ENCODE data around the gene SLC20A1.
A peak's percentile ranks its signal among the peaks of the same experiment; 100 is the strongest.

The SLC20A1 gene

DNA sequence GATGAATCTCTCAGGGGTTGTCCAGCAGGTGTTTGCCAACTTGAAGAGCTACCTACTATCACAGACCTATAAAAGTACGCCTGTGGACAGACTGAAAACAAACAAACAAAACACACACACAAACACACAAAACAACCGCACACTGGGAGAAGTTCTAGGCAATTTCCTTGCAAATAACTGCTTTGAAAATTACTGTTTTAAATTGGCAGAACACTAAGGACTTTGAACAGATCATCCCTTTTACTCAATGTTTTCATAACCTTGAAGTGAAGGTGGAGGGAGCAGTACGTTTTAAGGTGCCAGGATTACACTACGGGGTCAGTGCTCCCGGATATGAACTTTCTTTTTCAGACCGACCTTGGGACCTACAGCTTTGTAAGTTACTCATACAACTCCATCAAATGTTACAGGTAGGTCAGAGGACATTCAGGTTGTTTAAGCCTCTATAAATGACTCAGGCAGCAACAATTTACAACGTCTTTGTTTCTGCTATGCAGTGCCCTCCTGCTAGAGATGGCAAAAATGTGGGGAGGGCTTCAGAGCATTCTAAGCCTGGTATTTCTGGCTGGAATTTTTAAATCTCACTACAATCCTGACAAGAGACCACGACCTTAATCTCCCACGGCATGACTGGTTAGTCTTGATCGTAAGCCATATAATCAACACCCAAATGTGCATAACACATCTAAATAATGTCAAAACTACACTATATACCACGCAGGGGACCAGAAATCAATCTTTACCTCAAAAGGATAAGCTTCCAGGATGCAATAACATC is 1.4 kb upstream of the SLC20A1 start:
- no peak overlapping the region for H3K27ac ChIP-seq
- H3K9ac ChIP-seq: peak overlapping the region; percentile 99
- H3K36me3 ChIP-seq: peaks cover 22% of the 10 kb centered on the region
- H3K4me3 ChIP-seq: peak overlapping the region; percentile 98
- H3K27me3 ChIP-seq: no peaks in the 10 kb centered on the region
- H3K4me2 ChIP-seq: peak overlapping the region; percentile 97
- H4K20me1 ChIP-seq: peaks cover 27% of the 10 kb centered on the region; the same call in 1 of the 2 replicates
- peaks cover 49% of the 10 kb centered on the region for H3K4me1 ChIP-seq
- no peaks in the 10 kb centered on the region for H3K9me3 ChIP-seq
- no peak for TF ChIP-seq Cebpa-rat (IDR thresholded peaks at IDR 0.05)

DNA sequence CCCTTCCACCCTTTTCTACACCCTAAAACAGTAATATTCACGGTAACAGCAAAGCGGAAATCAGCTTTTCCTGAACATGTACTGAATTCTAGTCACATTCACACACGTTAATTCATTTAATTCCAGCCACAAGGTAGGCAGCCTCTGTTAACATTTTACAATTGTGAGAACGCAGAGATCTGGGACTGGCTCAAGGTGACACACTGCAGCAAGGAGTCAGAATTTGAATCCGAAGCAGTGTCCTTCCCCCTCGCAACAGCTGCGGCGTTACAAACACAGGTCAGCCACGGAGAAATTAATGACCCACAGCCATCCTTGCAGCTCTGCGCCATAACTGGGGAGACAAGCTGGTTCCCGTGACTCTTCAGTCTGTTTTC is 818 bp upstream of the SLC20A1 start:
- Histone ChIP-seq H3K4me2 (peak overlapping the region; percentile 97), H4K20me1 (peaks cover 33% of the 10 kb centered on the region; the same call in 1 of the 2 replicates), H3K36me3 (peaks cover 27% of the 10 kb centered on the region), H3K9me3 (no peaks in the 10 kb centered on the region), H3K27ac (no peak overlapping the region), H3K27me3 (no peaks in the 10 kb centered on the region), H3K4me3 (peak overlapping the region; percentile 98), H3K9ac (peak overlapping the region; percentile 99), H3K4me1 (peaks cover 54% of the 10 kb centered on the region)
- TF ChIP-seq Cebpa-rat (IDR thresholded peaks at IDR 0.05): no peak

DNA sequence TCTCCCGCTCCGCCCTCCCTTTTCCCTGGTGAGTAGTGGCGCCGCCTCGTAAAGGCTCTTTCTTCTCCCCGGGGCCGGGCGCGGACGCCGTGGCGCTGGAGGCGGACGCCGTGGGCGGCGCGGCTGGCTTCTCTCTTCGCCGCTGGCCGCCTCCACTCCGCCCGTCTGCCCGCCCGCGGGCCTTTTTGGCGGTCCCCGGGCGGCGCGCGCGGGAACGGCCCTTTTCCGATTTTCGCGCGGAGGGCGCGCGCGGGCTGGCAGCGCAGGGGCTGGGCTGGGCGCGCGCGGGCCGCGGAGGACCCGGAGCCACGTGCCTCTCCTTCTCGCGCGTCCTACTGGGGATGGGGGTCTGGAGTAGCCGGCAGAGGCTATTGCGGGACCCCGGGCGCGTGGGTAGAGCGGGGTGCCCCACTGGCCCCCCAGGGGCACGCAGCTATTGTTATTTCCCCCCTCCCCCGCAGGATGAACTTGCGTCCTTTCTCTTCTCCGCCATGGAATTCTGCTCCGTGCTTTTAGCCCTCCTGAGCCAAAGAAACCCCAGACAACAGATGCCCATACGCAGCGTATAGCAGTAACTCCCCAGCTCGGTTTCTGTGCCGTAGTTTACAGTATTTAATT is 472 bp downstream of the SLC20A1 start:
- H3K27ac ChIP-seq: peak overlapping the region; percentile 98
- H3K4me1 ChIP-seq: peaks cover 52% of the 10 kb centered on the region
- peak overlapping the region; percentile 99 for H3K9ac ChIP-seq
- peak overlapping the region; percentile 98 for H3K4me3 ChIP-seq
- peak overlapping the region; percentile 88 for H3K4me2 ChIP-seq
- H3K36me3 ChIP-seq: peaks cover 40% of the 10 kb centered on the region
- H3K27me3 ChIP-seq: no peaks in the 10 kb centered on the region
- H4K20me1 ChIP-seq: peaks cover 45% of the 10 kb centered on the region
- TF ChIP-seq Cebpa-rat (IDR thresholded peaks at IDR 0.05): no peak
- no peaks in the 10 kb centered on the region for H3K9me3 ChIP-seq

- Histone ChIP-seq H3K4me1 (peaks cover 44% of the 10 kb centered on the region), H3K36me3 (peaks cover 49% of the 10 kb centered on the region), H3K9ac (peak overlapping the region; percentile 99), H4K20me1 (peaks cover 54% of the 10 kb centered on the region), H3K27me3 (no peaks in the 10 kb centered on the region), H3K9me3 (no peaks in the 10 kb centered on the region), H3K4me3 (peak overlapping the region; percentile 98), H3K27ac (peak overlapping the region; percentile 98), H3K4me2 (peak overlapping the region; percentile 88)
- no peak for TF ChIP-seq Cebpa-rat (IDR thresholded peaks at IDR 0.05)
These were observed 1.3 kb downstream of the SLC20A1 start for GRCh38 chr2:112646791-112647689.

DNA sequence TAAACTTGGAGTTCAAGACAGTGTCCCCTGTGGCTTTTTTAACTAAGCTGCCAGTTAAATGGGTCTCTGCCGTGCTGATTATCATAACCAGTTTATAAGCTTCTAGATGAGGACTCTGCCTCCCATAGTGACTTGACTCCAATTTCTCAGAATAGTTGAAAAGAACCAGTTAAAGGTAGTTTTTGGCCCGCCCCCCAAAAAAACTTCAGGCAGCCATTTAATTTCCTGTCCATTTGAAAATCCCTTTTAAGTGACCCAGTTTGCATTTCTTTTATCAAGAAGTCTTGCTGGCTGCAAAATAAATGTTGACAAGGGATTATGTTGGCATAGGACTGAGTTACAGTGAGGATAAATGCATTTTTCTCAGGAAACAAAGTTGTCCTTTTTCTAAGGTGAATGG is 2.3 kb downstream of the SLC20A1 start:
- Histone ChIP-seq H3K9ac (peak overlapping the region; percentile 99; the same call in 1 of the 2 replicates), H3K27me3 (no peaks in the 10 kb centered on the region), H3K4me1 (peaks cover 44% of the 10 kb centered on the region), H3K27ac (no peak overlapping the region), H3K36me3 (peaks cover 59% of the 10 kb centered on the region), H3K4me2 (peak overlapping the region; percentile 88), H3K4me3 (peak overlapping the region; percentile 98; the same call in 1 of the 2 replicates), H4K20me1 (peaks cover 62% of the 10 kb centered on the region), H3K9me3 (no peaks in the 10 kb centered on the region)
- TF ChIP-seq Cebpa-rat (IDR thresholded peaks at IDR 0.05): no peak

- no peak overlapping the region for H3K4me3 ChIP-seq
- peaks cover 100% of the 10 kb centered on the region for H3K36me3 ChIP-seq
- H3K9ac ChIP-seq: no peak overlapping the region
- H3K4me2 ChIP-seq: no peak overlapping the region
- H3K9me3 ChIP-seq: no peaks in the 10 kb centered on the region
- no peaks in the 10 kb centered on the region for H3K27me3 ChIP-seq
- no peak overlapping the region for H3K27ac ChIP-seq
- peaks cover 38% of the 10 kb centered on the region for H4K20me1 ChIP-seq
- no peak for TF ChIP-seq Cebpa-rat (IDR thresholded peaks at IDR 0.05)
- no peaks in the 10 kb centered on the region for H3K4me1 ChIP-seq
These were observed 10.9 kb downstream of the SLC20A1 start for GRCh38 chr2:112656679-112657078.

DNA sequence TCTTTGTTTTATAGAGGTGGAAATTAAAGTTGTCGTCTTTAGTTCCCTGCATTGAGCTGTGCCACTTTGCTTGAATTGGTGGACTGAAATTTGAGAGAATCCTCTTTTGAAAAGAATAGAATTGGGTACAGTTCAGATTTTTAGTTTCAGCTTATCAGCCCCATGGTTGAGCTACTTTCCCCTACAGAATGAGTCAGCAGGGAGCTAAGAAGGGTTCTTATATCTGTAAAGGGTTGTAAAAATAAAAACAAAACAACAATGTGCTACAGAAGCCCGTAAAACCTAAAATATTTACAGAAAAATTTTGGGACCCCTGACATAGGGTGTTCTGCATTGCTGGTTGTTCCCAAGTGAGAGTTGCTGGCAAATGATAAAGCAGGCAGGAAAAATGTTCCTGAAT is 12.6 kb downstream of the SLC20A1 start:
- Histone ChIP-seq H3K27me3 (no peaks in the 10 kb centered on the region), H3K27ac (no peak overlapping the region), H3K36me3 (peaks cover 100% of the 10 kb centered on the region), H4K20me1 (peaks cover 29% of the 10 kb centered on the region), H3K9me3 (no peaks in the 10 kb centered on the region), H3K9ac (no peak overlapping the region), H3K4me1 (no peaks in the 10 kb centered on the region), H3K4me2 (no peak overlapping the region), H3K4me3 (no peak overlapping the region)
- TF ChIP-seq Cebpa-rat (IDR thresholded peaks at IDR 0.05): no peak

- Histone ChIP-seq H3K9ac (no peak overlapping the region), H3K36me3 (peaks cover 100% of the 10 kb centered on the region), H3K4me1 (no peaks in the 10 kb centered on the region), H3K4me3 (no peak overlapping the region), H3K27me3 (no peaks in the 10 kb centered on the region), H4K20me1 (peaks cover 29% of the 10 kb centered on the region), H3K4me2 (no peak overlapping the region), H3K9me3 (no peaks in the 10 kb centered on the region), H3K27ac (no peak overlapping the region)
- no peak for TF ChIP-seq Cebpa-rat (IDR thresholded peaks at IDR 0.05)
These were observed 13.3 kb downstream of the SLC20A1 start for GRCh38 chr2:112658839-112659667.

DNA sequence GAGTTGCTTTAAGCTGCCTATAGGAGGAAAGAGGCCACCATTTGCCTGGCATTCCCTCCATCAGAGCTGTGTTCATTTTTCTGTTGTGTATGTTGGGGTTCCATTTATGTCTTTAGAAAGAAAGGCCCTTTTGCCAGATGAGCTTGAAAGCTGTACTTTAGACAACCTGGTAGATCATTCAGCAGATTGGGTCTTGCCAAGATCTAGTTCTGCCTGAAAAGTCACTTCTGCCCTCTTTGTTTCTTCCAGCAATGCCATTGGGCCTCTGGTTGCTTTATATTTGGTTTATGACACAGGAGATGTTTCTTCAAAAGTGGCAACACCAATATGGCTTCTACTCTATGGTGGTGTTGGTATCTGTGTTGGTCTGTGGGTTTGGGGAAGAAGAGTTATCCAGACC is 14.4 kb downstream of the SLC20A1 start:
- Histone ChIP-seq H3K4me3 (no peak overlapping the region), H4K20me1 (peaks cover 29% of the 10 kb centered on the region), H3K9me3 (no peaks in the 10 kb centered on the region), H3K4me1 (no peaks in the 10 kb centered on the region), H3K4me2 (no peak overlapping the region), H3K9ac (no peak overlapping the region), H3K27me3 (no peaks in the 10 kb centered on the region), H3K36me3 (peaks cover 100% of the 10 kb centered on the region), H3K27ac (no peak overlapping the region)
- no peak for TF ChIP-seq Cebpa-rat (IDR thresholded peaks at IDR 0.05)

All from BLaER1 (cell line).